Measurements from ENCODE around the gene HYOU1. TPM values are rescaled to one million over a fixed set of nuclear protein-coding genes. Genes with fewer than 3 reads are reported as not detected.
"Not testable (repeated sequence)": the region's sequence is repeated elsewhere in the genome, so short reads cannot be mapped to it uniquely, and the experiment has no call there.

HYOU1 gene
- total RNA-seq, 2 donors from 2014 or later: 107 to 138 TPM

DNA sequence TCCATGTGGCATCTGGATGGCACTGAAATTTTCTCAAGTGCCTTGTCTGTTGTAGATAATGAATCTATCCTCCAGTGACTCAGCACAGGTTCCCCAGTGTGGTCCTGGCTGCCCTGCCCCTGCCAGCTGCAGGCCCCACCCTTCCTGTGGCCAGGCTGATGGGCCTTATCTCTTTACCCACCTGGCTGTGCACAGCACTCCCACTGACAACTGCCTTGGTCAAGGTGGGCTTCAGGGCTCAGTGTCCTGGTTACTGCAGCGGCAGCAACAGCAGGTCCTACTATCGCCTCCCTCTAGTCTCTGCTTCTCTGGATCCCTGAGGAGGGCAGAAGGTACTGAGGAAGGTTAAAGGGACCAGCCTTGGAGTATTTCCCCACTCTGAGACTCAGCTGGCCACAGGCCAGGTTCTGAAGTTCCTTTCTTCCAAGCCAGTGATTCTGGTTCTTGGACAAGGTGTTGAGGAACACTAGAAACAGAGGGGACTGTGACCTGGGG is 30.8 kb upstream of the HYOU1 start:
- ATAC-seq: no peak
- no peak for DNase-seq
- intact Hi-C loops (cut with DNase I, micrococcal nuclease): no loop called here

DNA sequence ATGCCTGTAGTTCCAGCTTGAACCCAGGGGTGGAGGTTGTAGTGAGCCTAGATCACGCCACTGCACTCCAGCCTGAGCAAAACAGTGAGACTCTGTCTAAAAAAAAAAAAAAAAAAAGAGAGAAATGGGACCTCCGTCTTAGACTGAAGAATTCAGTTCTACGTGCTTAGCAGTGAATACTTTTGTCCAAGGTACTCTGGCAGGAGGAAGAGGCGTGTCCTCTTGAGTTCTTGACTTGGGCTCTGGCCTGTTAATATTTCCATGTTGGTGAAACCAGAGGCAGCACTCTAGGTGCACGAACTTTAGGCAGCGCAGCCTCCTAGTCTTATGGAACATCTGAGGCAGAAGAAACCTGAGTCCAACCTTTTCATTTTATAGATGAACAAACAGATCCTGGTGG is 30.1 kb upstream of the HYOU1 start:
- intact Hi-C loops (cut with DNase I, micrococcal nuclease): no loop called here
- no peak for ATAC-seq
- DNase-seq: no peak

DNA sequence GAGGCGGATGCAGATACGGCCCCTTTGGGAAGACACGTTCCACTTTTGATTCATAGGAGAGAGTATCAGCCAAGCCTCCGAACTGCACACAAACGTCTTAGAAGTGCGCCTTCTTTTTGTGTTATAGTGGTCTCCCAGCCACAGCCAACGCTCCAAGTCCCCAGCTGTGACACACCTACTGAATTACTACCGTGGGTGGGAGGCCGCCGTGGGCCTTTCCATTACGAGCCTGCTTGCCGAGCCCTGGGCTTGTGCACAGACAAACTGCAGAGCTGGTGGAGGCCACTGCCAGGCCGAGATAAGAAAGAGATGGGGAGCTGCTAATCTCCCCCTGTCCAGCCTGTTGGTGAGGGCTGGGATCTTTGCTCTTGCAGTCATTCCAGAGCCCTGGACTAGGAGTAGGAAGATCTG is 28.4 kb upstream of the HYOU1 start:
- intact Hi-C loops (cut with DNase I, micrococcal nuclease): no loop called here
- ATAC-seq (peak; percentile 24), DNase-seq (peak in 1 of 2 donors; percentile 50)

DNA sequence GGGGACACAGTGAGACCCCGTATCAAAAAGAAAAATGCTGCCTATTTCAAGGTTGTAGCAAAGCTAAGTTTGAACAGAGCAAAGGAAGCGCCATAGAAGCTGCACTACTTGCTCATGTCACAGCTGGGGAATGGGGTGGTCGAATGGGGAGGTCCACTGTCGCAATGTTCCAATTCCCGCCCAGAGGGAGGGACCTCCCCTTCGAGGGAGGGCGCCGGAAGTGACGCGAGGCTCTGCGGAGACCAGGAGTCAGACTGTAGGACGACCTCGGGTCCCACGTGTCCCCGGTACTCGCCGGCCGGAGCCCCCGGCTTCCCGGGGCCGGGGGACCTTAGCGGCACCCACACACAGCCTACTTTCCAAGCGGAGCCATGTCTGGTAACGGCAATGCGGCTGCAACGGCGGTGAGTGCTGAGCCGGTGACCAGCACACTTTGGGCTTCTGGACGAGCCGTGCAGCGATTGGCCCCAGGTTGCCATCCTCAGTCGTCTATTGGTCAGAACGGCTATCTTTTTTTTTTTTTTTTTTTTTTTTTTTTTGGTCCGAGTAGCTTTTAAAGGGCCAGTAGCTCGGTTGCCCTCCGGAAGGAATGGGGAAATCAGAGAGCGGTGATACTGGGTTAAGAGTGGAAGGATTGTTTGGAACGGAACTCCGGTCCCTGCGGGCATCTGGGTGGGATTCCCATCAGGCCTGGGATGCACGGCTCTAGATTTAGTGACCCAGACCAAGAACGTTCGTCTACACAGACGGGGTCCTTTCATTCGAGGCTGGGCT is 27.8 kb upstream of the HYOU1 start, which contains the start of gene HMBS:
TSS of gene HMBS (plus strand) at position 219 of the 774 bp plus-strand sequence. CDS start at position 372, 153 bp downstream.
- intact Hi-C loops (cut with DNase I, micrococcal nuclease): no loop called here
- DNase-seq (peak; percentile 94 to 95), ATAC-seq (peak; percentile 94)

DNA sequence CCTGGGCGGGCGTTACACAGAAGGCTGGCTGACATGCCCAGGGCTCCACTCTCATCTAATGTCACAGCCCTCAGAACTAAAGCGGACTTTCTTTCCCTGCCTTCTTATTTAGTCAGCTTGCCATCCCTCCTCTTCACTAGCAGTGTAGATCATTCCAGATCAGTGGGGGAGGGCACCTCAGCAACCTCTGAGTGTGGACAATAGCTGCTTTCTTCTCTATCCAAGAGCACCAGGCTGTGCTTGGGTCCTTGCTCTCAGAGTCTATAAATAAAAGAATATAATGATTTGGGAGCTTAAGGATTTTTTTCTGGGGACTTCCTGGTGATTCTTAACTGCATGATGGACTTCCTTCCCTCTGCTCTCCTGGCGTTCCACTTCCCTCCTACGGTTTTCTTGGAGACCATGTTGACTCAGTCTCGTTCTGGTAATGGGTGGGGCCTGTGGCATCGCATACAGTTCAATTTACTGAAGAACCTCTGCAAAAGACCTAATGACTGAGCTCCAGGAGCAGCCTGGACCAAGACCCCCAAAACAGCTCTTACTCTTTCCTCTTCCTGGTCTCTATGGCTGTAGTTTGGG is 24.8 kb upstream of the HYOU1 start:
- ATAC-seq (no peak), DNase-seq (no peak)
- intact Hi-C loops (cut with DNase I, micrococcal nuclease): no loop called here

DNA sequence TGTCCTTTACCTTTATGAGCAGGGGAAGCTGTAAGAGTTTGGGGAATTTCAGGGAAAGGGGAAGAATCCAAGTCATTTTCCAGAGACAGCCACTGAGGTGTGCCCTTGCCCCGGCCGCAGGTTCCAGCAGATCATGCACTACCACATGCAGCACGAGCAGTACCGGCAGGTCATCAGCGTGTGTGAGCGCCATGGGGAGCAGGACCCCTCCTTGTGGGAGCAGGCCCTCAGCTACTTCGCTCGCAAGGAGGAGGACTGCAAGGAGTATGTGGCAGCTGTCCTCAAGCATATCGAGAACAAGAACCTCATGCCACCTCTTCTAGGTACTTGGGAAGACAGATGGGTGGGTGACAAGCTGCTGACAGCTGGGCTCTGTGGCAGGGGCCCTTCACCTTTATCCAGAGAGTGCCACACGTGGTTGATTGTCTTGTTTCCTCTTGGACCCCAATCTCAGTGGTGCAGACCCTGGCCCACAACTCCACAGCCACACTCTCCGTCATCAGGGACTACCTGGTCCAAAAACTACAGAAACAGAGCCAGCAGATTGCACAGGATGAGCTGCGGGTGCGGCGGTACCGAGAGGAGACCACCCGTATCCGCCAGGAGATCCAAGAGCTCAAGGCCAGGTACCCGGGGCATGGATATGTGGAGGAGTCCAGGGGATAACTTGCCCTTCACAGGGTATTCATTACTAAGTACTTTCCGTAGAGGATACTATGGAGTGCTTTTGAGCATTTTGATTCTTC is 21.8 kb upstream of the HYOU1 start:
- DNase-seq (no peak), ATAC-seq (no peak)
- intact Hi-C loops (cut with DNase I, micrococcal nuclease): no loop called here

DNA sequence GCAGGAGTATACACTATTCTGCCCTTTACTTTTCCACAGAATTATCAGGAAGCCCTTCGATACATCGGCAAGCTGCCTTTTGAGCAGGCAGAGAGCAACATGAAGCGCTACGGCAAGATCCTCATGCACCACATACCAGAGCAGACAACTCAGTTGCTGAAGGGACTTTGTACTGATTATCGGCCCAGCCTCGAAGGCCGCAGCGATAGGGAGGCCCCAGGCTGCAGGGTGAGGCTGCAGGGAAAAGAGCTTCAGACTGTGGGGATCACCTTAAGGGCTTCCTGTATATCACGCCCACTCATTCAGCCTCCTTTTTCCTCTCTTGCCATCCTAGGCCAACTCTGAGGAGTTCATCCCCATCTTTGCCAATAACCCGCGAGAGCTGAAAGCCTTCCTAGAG is 20.8 kb upstream of the HYOU1 start:
- intact Hi-C loops (cut with DNase I, micrococcal nuclease): no loop called here
- DNase-seq: no peak
- no peak for ATAC-seq

DNA sequence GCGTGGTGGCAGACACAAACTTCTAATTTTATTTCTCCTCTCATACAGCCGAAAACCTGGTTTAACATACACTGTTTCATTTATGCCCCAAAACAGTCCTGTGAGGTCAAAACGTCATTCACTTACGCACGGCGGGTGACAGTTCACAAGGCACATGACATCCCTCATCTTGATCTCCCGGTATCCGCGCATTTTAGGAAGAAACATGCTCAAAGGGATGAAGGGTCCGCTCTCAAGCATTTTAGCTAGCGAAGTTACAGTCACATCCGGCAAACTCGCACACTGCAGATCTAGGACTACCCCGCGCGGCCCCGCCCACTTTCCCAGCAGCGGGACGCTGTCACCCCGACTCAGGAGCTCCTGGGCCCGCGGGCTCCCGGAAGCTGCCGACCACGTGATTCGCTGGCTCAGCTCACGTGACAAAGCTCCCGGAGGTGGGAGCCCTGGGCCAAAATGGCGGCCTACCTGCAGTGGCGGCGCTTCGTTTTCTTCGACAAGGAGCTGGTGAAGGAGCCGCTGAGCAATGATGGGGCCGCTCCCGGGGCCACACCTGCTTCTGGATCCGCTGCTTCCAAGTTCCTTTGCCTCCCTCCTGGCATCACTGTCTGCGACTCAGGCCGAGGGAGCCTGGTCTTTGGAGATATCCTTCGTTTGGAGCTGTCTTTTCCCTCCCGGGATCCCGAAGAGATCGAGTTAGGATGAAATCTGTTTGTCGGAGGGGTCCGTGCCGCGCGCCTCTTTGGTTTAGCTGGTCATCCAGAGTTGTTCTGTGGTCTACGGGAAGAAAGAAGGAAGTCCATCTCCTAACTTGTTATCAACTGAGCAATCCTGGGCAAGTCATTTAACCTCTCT is 10.6 kb upstream of the HYOU1 start, which contains the start of gene VPS11:
TSS of gene VPS11 (plus strand) at position 448 of the 852 bp plus-strand sequence. CDS start at position 454, 6 bp downstream.
- intact Hi-C loops (cut with DNase I, micrococcal nuclease): no loop called here
- ATAC-seq (peak; percentile 98), DNase-seq (peak; percentile 99)

DNA sequence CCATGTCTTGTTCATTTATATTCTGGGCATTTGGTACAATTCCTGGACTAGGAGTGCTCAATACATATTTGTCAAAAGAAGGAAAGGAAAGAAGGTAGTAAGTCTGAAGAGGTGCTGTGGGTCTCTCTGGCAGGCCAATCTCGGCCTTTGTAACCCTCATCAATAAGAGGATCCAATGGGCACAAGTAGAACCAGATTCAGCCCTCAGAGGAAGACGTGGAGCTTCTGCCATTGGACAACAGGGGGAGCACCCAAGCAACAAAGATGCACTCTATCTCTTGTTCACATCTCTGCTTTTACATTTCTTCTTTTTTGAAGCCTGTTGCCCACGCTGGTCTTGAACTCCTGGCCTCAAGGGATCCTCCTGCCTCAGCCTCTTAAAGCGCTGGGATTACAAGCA is 8.4 kb upstream of the HYOU1 start:
- ATAC-seq: no peak
- intact Hi-C loops (cut with DNase I, micrococcal nuclease): no loop called here
- DNase-seq: no peak

DNA sequence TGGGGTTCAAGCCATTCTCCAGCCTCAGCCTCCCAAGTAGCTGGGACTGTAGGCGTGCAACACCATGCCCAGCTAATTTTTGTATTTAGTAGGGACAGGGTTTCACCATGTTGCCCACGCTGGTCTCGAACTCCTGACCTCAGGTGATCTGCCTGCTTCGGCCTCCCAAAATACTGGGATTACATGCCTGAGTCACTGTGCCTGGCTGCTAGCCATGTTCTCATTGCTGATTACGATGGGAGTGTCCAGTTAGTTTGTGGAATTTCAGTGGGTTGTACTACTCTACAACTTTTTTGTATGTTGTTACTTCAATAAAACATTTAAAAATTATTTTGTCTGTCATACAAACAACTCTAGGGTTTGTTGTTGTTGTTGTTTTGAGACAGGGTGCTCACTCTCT is 5.8 kb upstream of the HYOU1 start:
- DNase-seq (no peak), ATAC-seq (no peak)
- intact Hi-C loops (cut with DNase I, micrococcal nuclease): no loop called here

DNA sequence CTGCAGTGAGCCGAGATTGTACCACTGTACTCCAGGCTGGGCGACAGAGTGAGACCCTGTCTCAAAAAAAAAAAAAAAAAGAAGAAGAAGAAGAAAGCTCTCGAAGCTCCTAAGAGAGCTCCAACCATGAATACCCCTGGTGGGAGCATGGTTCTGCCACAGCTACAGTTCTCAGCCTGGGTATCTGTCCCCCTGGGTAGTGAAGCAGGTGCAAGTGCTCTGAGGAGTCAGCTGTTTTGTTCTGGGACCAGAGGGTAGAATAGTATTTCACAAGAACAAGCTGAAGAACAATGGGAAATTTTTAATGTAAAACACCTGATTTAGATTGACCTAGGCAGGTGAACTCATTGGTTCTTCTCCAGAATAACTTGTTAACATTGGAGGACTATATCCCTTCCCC is 4.3 kb upstream of the HYOU1 start:
- DNase-seq (no peak), ATAC-seq (no peak)
- intact Hi-C loops (cut with DNase I, micrococcal nuclease): no loop called here

DNA sequence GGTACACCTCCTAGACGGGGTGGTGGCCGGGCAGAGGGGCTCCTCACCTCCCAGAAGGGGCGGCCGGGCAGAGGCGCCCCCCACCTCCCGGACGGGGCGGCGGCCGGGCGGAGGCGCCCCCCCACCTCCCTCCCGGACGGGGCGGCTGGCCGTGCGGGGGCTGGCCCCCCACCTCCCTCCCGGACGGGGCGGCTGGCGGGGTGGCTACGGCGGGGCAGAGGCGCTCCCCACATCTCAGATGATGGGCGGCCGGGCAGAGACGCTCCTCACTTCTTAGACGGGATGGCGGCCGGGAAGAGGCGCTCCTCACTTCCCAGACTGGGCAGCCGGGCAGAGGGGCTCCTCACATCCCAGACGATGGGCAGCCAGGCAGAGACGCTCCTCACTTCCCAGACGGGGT is 2.1 kb upstream of the HYOU1 start:
- DNase-seq; ATAC-seq; intact Hi-C loops (cut with DNase I, micrococcal nuclease): not testable (repeated sequence)

DNA sequence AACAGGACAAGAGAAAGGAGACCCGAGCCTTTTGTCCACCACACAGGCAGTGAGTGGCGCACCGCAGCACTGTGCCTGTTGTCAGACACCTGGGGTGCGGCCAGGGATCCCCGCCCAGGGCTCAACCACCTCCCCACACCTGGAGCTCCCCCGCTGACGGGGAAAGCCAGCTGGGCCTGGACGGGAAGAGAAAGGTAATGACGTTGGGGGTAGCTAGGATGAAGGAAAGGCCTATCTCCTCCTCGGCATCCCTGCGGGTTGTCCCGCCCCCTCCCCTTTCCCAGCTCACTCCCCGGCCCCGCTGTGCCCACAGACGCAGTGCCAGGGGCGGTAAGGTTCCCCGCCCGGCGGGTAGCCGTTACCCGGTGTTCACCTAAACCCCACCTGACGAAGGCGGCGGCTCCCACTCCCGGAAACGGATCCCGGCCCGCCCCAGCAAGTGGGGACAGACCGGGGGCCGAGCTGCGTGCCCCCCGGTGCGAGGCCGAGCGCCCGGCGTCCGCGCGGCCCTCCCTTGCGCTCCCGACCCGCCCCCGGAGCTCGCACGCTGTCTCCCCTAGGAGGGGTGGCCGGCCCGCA is 495 bp downstream of the HYOU1 start:
- peak; percentile 51 for ATAC-seq
- DNase-seq: peak; percentile 64 to 66
- intact Hi-C loops (cut with DNase I, micrococcal nuclease): no loop called here

DNA sequence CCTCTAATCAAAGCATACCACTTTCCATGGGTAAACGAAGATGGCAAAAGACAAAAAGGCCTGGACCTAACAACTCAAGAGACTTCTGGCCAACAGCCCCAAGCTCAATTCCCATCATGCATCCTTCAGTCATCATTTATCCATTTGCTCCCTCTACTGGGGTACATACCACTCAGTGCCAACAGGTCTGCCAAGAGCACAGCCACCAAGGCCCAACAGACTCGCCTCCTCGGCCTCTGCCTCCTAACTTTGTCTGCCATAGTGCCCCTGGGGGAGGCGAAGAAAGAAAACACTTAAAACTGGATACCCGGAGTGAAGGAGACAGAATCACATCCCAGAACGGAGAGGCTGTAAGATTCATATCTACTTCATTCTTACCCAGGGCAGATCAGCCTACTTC is 1.1 kb downstream of the HYOU1 start:
- no peak for ATAC-seq
- no peak for DNase-seq
- intact Hi-C loops (cut with DNase I, micrococcal nuclease): no loop called here

DNA sequence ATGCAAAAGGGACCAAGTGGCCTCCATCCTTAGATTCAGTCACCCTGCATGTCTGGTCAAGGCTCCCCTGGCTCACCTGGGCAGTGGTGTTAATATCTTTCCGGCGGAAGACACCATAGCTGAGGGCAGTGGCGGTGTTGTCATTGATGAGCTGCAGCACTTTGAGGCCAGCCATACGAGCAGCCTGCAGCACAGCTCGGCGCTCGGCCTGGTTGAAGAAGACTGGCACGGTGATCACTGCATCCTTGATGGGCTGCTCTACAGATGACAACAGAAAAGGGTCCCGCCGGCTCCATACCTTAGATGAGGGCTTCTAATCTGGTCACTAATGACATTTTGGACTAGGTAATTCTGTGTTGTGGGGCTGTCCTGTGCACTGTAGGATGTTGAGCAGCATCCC is 2.6 kb downstream of the HYOU1 start:
- intact Hi-C loops (cut with DNase I, micrococcal nuclease): no loop called here
- DNase-seq: no peak

DNA sequence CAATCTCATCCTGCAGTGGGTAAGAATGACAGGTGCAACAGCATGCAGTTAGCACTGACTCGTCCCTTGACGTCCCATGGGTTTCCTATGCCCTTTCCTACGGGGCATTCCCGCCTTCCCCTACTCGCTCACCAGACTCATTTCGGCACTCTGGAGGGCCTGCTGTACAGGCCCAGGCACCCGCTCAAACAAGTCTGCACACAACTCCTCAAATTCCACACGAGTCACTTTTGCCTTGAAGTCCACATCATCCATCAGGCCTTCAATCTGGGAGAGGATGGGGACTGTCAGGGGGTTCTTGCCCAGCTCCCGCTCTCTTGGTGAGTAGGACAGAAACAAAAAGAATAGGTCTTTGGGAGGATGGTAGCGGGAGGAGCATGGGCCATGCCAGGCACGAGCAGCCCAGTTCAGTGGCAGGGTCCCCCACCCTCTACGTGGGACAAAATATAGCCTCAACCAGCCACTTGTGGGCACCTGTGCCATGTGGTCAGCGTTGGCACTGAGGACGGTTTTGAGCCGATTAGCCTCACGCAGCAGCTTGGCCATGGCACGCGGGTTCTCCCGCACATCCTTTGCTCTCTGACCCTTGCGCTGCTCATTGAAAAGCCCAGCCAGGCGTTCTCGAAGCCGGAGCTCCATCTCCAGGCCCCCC is 4.7 kb downstream of the HYOU1 start:
- DNase-seq (no peak), ATAC-seq (no peak)
- intact Hi-C loops (cut with DNase I, micrococcal nuclease): no loop called here

More for the DNA sequence above, 2.6 kb downstream of the HYOU1 start:
- no peak for ATAC-seq

DNA sequence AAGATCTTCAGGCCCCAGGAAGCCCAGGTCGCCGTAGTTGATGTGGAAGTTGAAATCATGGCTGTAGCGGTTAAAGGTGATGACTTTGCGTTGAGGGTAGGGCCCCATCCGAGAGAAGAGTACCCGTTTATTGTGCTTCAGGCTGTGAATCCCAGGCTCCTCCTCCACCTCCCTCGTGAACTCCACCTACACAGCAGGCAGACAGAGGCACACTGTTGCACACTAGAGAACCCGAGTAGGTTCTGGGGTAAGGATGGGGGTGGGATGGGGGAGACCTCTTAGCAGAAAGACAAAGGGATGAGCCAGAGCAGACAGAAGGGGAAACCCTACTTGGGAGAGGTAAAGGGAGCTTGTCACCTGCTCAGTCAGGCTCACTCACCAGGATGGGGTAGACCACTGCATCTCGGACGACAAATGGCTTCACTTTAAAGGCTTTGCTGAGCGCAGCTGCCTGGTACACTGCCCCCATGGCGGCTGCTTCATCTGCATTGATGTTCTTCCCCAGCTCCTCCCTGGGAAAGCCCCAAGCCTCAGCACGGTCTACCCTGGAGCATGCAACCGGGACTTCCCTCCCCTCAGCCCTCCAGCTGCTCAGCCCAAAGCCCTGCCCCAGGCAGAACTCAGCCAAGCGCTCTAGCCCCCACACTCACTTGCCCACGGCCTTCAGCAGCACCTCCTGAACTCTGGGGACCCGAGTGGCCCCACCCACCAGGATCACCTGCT is 5.4 kb downstream of the HYOU1 start:
- intact Hi-C loops (cut with DNase I, micrococcal nuclease): no loop called here
- ATAC-seq: no peak
- no peak for DNase-seq

Measured in left colon (tissue), 2 donors.